ENCODE data around the gene XYLT1.
"Not testable (repeated sequence)": the region's sequence is repeated elsewhere in the genome, so short reads cannot be mapped to it uniquely, and the experiment has no call there.

XYLT1 gene

GRCh38 chr16:17424771-17425170 is 46.0 kb downstream of the XYLT1 start:
- no peak for DNase-seq

GRCh38 chr16:17423221-17423620 is 47.5 kb downstream of the XYLT1 start:
- DNase-seq = no peak

- DNase-seq = no peak
These were observed 49.9 kb downstream of the XYLT1 start for GRCh38 chr16:17420816-17421215.

GRCh38 chr16:17419266-17419665 is 51.5 kb downstream of the XYLT1 start:
- no peak for DNase-seq

- DNase-seq = no peak
These were observed 53.0 kb downstream of the XYLT1 start for GRCh38 chr16:17417740-17418139.

GRCh38 chr16:17416461-17417311 is 54.1 kb downstream of the XYLT1 start:
- no peak for DNase-seq

- DNase-seq = no peak
These were observed 55.8 kb downstream of the XYLT1 start for GRCh38 chr16:17414916-17415315.

GRCh38 chr16:17414421-17414820 is 56.3 kb downstream of the XYLT1 start:
- no peak for DNase-seq

GRCh38 chr16:17413508-17413907 is 57.3 kb downstream of the XYLT1 start:
- DNase-seq = no peak

GRCh38 chr16:17412791-17413190 is 58.0 kb downstream of the XYLT1 start:
- DNase-seq = no peak

GRCh38 chr16:17412221-17412620 is 58.5 kb downstream of the XYLT1 start:
- no peak for DNase-seq

- DNase-seq = no peak
These were observed 59.5 kb downstream of the XYLT1 start for GRCh38 chr16:17411263-17411662.

- DNase-seq = not testable (repeated sequence)
These were observed 60.4 kb downstream of the XYLT1 start for GRCh38 chr16:17410316-17410715.

GRCh38 chr16:17409894-17410293 is 60.9 kb downstream of the XYLT1 start:
- DNase-seq = no peak

- DNase-seq = no peak
These were observed 61.8 kb downstream of the XYLT1 start for GRCh38 chr16:17408955-17409441.

GRCh38 chr16:17408296-17408695 is 62.5 kb downstream of the XYLT1 start:
- DNase-seq = no peak

GRCh38 chr16:17407321-17407720 is 63.4 kb downstream of the XYLT1 start:
- DNase-seq = no peak

GRCh38 chr16:17404941-17405689 is 65.6 kb downstream of the XYLT1 start:
- DNase-seq = no peak

- no peak for DNase-seq
These were observed 66.8 kb downstream of the XYLT1 start for GRCh38 chr16:17403859-17404545.

- no peak for DNase-seq
These were observed 67.5 kb downstream of the XYLT1 start for GRCh38 chr16:17403156-17403809.

- DNase-seq = no peak
These were observed 73.3 kb downstream of the XYLT1 start for GRCh38 chr16:17397499-17397891.

GRCh38 chr16:17396762-17397498 is 73.8 kb downstream of the XYLT1 start:
- DNase-seq = no peak

Data from NCI-H526 treated with DMSO at 0.1 percent for 48 hours (cell line).